ENCODE measurements around the gene P4HA2. TPM values are rescaled to one million over a fixed set of nuclear protein-coding genes. Genes with fewer than 3 reads are reported as not detected.

Gene P4HA2
- total and polyA plus RNA-seq, 2 donors (not counting 3 experiments of a cell fraction or from before 2014, with no cell fraction given) = 37.6 to 58.7 TPM

DNA sequence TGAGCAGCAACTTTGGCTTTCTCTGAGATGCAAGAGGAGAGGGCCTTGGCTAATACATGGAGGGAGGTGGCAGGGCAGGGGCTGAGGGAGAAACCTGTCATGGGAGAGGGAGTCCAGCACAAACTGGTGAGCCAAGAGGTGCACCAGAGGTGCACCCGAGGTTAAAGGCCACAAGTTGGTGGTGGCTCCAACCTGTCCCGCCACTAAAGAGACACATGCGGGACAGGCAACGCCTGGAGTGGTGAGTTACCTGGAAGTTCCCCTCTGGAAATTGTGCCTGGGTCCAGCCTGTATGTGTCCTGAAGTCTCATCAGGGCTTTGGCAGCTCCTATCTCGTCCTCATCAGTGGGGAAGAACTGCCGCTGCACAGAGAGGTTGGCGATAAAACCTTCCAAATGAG lies 14.0 kb downstream of the P4HA2 start:
- ChIA-PET POLR2A (no interaction called here), CTCF (no interaction called here)
- Histone ChIP-seq H3K27me3 (ENCODE audit: control insufficient read depth in 2 of 2, insufficient read depth in 2 of 2, low read length in 2 of 2) (no peaks in the 10 kb centered on the region), H3K36me3 (ENCODE audit: control insufficient read depth in 2 of 2, extremely low read depth in 1 of 2, insufficient read depth in 2 of 2, low read length in 2 of 2) (peaks cover 13 to 14% of the 10 kb centered on the region in 2 experiments), H3K27ac (ENCODE audit: insufficient read depth, low read depth, low read length) (no peak overlapping the region), H3K4me1 (ENCODE audit: control insufficient read depth, extremely low read depth, insufficient read depth, low read length) (peaks cover 5% of the 10 kb centered on the region), H3K9me3 (replicated peaks; ENCODE audit: control insufficient read depth, insufficient read depth, low read length) (no peaks in the 10 kb centered on the region), H3K9me1 (replicated peaks; ENCODE audit: control insufficient read depth, extremely low read depth, insufficient read depth, low read length) (no peaks in the 10 kb centered on the region), H3K4me2 (ENCODE audit: insufficient read depth, low read length) (no peak overlapping the region), H3K9ac (replicated peaks; ENCODE audit: extremely low read depth, insufficient read depth, low read length) (no peak overlapping the region), H4K20me1 (replicated peaks; ENCODE audit: control insufficient read depth, extremely low read depth, insufficient read depth, low read length) (no peaks in the 10 kb centered on the region), H3K4me3 (replicated peaks in 1 of 3; ENCODE audit: insufficient read depth in 1 of 3, low read depth in 1 of 3, low read length in 3 of 3) (no peak overlapping the region), H2AFZ (ENCODE audit: low read depth, low read length) (no peak overlapping the region), H3K79me2 (ENCODE audit: control insufficient read depth, insufficient read depth, low read length) (no peaks in the 10 kb centered on the region)
- no peak for DNase-seq (ENCODE audit: low read depth, low spot score)
- dilution Hi-C loops (cut with MboI; ENCODE audit: extremely low pct_ligation_motif_present, low sequenced_read_pairs) = no loop called here
- FAIRE-seq = no peak
- no TSS peak for BruUV-seq (replicated peaks)
- TF ChIP-seq JUN (IDR thresholded peaks at IDR 0.05; ENCODE audit: borderline replicate concordance, insufficient read depth, insufficient read length, low read depth) (no peak), POLR2AphosphoS5 (IDR thresholded peaks at IDR 0.05; ENCODE audit: insufficient read depth, low read depth, low read length) (no peak), MAX (IDR thresholded peaks at IDR 0.05; ENCODE audit: insufficient read depth, insufficient read length) (no peak), CTCF (IDR thresholded peaks at IDR 0.05; ENCODE audit: extremely low read depth in 1 of 2, insufficient read depth in 1 of 2, low read depth in 1 of 2, low read length in 2 of 2) (no peak), EZH2 (IDR thresholded peaks at IDR 0.05; ENCODE audit: borderline replicate concordance, low read depth, low read length, severe bottlenecking) (no peak)
- intact Hi-C loops (cut with micrococcal nuclease) = no loop called here

DNA sequence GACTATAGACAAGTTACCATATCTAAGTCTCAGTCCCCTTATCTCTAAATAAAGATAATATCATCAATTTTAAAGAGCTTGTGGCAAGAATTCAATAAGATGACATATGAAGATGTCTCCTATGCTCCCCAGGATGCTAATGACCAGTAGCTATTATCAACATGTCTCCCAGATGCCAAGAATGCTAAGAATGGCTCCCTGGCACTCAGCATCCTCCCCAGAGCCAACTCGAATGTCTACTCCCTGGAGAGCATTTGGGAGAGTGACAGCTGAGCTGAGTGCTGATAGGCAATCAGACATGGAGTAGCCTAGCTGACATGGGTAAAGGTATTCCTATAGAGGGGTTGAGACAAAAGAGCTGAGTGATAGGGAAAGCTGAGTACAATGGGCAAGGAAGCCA lies 15.9 kb downstream of the P4HA2 start:
- no TSS peak for BruUV-seq (replicated peaks)
- H3K9ac ChIP-seq (replicated peaks; ENCODE audit: extremely low read depth, insufficient read depth, low read length) = no peak overlapping the region
- intact Hi-C loops (cut with micrococcal nuclease) (no loop called here), dilution Hi-C loops (cut with MboI; ENCODE audit: extremely low pct_ligation_motif_present, low sequenced_read_pairs) (no loop called here)
- FAIRE-seq (no peak), DNase-seq (ENCODE audit: low read depth, low spot score) (no peak)
- H3K9me3 ChIP-seq (replicated peaks; ENCODE audit: control insufficient read depth, insufficient read depth, low read length) = no peaks in the 10 kb centered on the region
- peaks cover 14 to 16% of the 10 kb centered on the region in 2 experiments for H3K36me3 ChIP-seq (ENCODE audit: control insufficient read depth in 2 of 2, extremely low read depth in 1 of 2, insufficient read depth in 2 of 2, low read length in 2 of 2)
- H3K79me2 ChIP-seq (ENCODE audit: control insufficient read depth, insufficient read depth, low read length) = no peaks in the 10 kb centered on the region
- no peaks in the 10 kb centered on the region for H4K20me1 ChIP-seq (replicated peaks; ENCODE audit: control insufficient read depth, extremely low read depth, insufficient read depth, low read length)
- peaks cover 5% of the 10 kb centered on the region for H3K4me1 ChIP-seq (ENCODE audit: control insufficient read depth, extremely low read depth, insufficient read depth, low read length)
- no peaks in the 10 kb centered on the region for H3K27me3 ChIP-seq (ENCODE audit: control insufficient read depth in 2 of 2, insufficient read depth in 2 of 2, low read length in 2 of 2)
- no peak overlapping the region for H3K4me3 ChIP-seq (replicated peaks in 1 of 3; ENCODE audit: insufficient read depth in 1 of 3, low read depth in 1 of 3, low read length in 3 of 3)
- POLR2A ChIA-PET = interaction anchor here (1.1 kb wide), 1 partner anchor 52 kb away, joined by 3 read pairs; no protein-coding TSS in a partner anchor
- no peak overlapping the region for H3K4me2 ChIP-seq (ENCODE audit: insufficient read depth, low read length)
- H2AFZ ChIP-seq (ENCODE audit: low read depth, low read length) = no peak overlapping the region
- H3K27ac ChIP-seq (ENCODE audit: insufficient read depth, low read depth, low read length) = no peak overlapping the region
- no peaks in the 10 kb centered on the region for H3K9me1 ChIP-seq (replicated peaks; ENCODE audit: control insufficient read depth, extremely low read depth, insufficient read depth, low read length)
- CTCF ChIA-PET = interaction anchor here (1.1 to 1.6 kb wide), 2 partner anchors 16 to 22 kb away, joined by 3 to 6 read pairs; partner anchors contain the start of gene P4HA2
- TF ChIP-seq MAX (IDR thresholded peaks at IDR 0.05; ENCODE audit: insufficient read depth, insufficient read length) = no peak
- no peak for TF ChIP-seq JUN (IDR thresholded peaks at IDR 0.05; ENCODE audit: borderline replicate concordance, insufficient read depth, insufficient read length, low read depth)
- no peak for TF ChIP-seq POLR2AphosphoS5 (IDR thresholded peaks at IDR 0.05; ENCODE audit: insufficient read depth, low read depth, low read length)
- TF ChIP-seq POLR2A (IDR thresholded peaks at IDR 0.05; ENCODE audit: low read depth, low read length) = no peak
- TF ChIP-seq FOS (IDR thresholded peaks at IDR 0.05; ENCODE audit: borderline replicate concordance, insufficient read depth, low read length) = no peak
- no peak for TF ChIP-seq MYC (IDR thresholded peaks at IDR 0.05; ENCODE audit: low read depth, low read length)
- TF ChIP-seq GATA2 (IDR thresholded peaks at IDR 0.05; ENCODE audit: insufficient read depth, insufficient read length, low read depth, low read length) = no peak
- no peak for TF ChIP-seq CTCF (IDR thresholded peaks at IDR 0.05; ENCODE audit: extremely low read depth in 1 of 2, insufficient read depth in 1 of 2, low read depth in 1 of 2, low read length in 2 of 2)
- no peak for TF ChIP-seq EZH2 (IDR thresholded peaks at IDR 0.05; ENCODE audit: borderline replicate concordance, low read depth, low read length, severe bottlenecking)

Measured in endothelial cell of umbilical vein (primary cell).